EL (cell line): ENCODE results near the gene SPOCK1.
A peak's percentile ranks its signal among the peaks of the same experiment; 100 is the strongest.

Experiments used
- DNase-seq: peaks from one replicate; pipeline ENCODE4 v3.0.0-alpha.2; 2016

Gene SPOCK1

DNA sequence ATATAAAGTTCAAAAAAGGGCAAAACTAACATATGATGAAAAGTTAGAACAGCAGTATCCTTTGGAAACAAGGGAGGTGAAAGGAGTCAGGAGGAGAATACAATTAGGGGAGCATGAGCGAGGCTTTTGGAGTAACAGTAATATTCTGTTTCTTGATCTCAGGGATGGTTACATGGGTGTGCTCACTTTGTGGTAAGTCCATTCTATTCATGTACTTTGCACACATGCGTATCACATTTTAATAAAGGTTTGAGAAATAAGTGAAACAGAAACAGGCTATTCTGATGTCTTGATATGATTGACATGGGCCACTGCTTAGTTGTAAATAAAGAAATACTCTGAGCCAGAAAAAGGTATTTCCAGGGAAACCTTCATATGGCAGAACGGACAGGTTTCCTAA is 208.8 kb downstream of the SPOCK1 start:
- DNase-seq: no peak

GRCh38 chr5:137289856-137290255 is 209.3 kb downstream of the SPOCK1 start:
- DNase-seq: no peak

- DNase-seq: no peak
Measured at GRCh38 chr5:137287569-137287968, 211.6 kb downstream of the SPOCK1 start.

GRCh38 chr5:137286025-137286610 is 213.0 kb downstream of the SPOCK1 start:
- peak; percentile 35 for DNase-seq

DNA sequence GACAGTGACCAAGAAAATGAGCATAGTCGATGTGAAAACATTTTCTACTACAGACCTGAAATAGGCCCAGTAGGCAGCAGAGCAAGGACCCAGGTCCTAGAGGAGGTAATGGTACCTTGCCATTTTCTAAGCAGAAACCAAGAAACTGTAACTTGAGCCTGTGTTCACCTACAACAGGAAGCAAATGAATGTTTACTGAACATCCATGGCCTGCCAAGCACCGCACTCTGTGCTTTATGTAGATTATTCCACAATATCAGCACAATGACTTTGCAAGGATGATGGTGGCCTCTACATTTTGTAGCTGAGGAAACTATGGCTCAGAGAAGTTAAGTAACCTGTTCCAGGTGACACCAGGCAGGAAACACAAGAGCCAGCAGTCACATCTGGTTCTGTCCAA is 215.3 kb downstream of the SPOCK1 start:
- DNase-seq: no peak

GRCh38 chr5:137282216-137282615 is 216.9 kb downstream of the SPOCK1 start:
- DNase-seq: peak; percentile 27

- no peak for DNase-seq
Measured at GRCh38 chr5:137281201-137281600, 217.9 kb downstream of the SPOCK1 start.

- no peak for DNase-seq
Measured at GRCh38 chr5:137280656-137281055, 218.5 kb downstream of the SPOCK1 start.

DNA sequence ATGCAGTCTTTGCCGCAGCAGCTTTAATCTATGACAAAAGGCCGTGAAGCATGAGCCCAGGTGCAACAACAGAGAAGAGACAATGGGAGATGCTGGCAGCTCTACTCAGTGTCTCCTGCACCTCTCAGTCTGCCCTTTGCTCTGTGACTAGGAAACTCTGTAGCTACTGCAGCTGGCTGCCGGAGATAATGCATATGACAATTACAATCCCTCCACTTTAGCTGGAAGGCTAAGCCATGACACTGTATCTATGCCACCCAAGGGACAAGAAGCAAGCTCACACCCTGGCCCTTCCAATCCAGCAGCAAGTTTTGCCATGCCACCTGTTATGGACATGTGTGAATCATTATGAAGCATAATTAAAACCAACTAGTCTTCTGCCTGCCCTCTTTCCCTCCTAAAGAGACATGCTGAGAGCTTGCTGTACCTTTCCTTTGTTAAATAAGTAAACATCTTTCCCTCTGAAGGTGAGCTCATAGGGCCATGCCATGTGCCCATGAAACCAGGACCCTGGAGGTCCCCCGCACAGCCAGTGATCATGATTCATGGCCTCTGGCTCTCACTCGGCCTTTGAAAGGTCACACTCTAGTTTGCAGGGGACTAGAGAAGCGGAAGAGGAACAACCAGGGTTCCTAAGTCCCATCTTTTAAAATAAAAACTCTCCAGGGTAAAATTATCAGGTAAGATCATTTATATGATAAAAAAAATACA is 219.4 kb downstream of the SPOCK1 start:
- DNase-seq: no peak

DNA sequence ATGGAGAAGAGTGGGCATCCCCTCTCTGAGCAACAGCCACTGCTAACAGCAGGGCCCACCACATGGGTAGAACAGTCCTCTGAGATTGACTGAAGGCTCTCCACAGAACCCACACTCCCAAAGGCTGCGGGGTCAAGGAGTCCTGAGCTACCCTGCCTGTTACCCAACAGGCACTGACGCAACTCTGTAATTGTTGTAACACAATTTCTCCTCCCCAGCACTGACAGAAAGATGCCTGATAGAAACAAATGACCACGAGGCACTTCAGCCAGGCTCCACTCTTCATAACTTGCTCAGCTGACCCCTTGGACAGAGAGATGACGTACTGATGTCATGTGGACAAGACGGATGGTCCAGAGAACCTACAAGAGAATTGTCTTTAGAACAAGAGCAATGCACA is 220.7 kb downstream of the SPOCK1 start:
- no peak for DNase-seq

DNA sequence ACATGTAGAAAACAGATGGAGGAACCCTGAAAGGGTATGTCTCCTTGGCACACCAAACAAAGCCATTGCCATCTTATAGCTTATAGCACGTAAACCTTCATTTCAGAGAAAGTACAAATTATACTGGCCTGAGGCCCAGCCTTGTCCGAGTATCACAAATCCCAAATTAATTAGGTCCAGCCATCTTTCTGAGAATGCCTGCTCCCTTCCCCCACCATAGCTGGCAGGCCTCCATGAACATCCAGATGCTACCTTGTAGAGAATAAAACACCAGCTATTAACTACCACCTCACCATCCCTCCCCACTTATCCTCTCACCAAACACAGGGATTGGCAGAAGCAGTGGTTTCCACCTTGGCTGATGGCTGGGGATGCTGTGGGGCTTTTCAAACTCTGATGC is 224.0 kb downstream of the SPOCK1 start:
- no peak for DNase-seq

- peak; percentile 81 for DNase-seq
Measured at GRCh38 chr5:137273511-137273910, 225.6 kb downstream of the SPOCK1 start.

GRCh38 chr5:137272831-137273230 is 226.3 kb downstream of the SPOCK1 start:
- no peak for DNase-seq

DNA sequence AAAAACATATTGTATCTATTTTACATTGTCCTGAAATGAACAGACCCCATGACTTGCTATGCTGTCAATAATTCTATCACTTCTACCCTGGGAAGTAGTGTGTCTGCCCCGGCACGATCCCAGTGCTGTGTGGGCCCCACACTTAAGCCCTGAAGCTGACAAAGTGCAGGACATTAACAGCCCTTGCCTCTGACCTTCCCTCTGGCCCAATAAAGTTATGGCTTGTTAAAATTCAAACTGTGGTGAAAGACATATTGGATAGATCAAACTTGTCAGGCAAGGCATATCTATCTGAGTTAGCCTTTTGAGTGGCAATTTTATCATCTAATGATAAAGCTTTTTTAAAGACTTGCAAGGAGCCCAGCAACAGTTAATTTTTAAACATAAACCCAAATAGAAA is 229.2 kb downstream of the SPOCK1 start:
- DNase-seq: no peak

- no peak for DNase-seq
Measured at GRCh38 chr5:137269274-137269673, 229.9 kb downstream of the SPOCK1 start.

- no peak for DNase-seq
Measured at GRCh38 chr5:137268646-137269045, 230.5 kb downstream of the SPOCK1 start.

DNA sequence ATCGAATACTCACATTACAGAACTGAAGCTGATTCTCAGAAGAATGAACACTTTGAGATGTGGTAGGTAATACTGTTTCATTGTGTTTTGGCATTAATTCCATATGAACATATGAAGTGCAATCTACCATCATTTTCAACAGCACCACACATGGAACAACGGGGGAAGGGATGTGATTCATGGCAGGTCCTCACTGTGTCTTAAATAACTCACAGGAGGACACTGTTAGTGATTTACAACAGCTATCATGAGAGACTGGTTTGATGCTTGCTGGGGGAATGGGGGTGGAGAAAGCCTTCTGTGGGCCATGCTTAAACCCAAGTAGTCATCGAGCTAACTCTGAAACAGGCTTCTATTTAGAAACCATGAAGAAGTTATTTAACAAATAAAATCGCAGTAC is 232.9 kb downstream of the SPOCK1 start:
- DNase-seq: no peak

DNA sequence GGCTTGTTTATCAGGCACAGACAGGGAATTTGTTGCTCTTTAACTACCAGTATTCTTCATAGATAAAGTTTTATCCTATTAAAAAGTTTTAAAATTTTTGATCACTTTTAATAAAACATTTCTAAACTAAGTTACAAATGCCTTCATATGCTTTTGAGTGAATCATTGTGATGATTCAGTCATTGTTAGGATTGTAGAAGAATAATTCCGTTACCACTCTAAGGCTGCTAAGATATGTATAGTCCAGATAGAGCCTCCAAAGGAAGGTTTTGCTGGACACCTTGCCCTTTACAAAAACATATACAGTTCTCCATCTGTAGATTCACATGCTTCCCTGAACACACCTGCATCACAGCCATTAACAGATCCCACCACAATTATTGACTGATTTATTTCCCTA is 233.7 kb downstream of the SPOCK1 start:
- DNase-seq: peak; percentile 40

DNA sequence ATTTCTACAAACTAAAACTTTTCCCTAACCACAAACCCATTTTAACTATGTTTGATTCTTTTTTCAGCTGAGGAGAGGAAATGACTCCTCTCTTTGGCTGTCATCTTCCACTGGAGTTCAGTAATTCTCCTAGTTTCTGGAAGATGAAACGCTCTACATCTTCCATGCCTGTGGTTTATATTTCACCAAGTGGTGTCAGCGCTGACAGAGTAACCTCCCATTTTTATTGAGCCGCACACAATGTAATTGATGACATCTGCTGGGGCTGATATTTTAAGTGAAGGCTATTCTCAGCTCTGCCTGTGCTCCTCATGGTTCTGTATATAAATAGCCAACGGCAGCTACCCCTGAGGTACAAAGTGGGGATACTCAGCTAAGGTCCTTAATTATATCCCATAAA is 234.6 kb downstream of the SPOCK1 start:
- peak; percentile 93 for DNase-seq

DNA sequence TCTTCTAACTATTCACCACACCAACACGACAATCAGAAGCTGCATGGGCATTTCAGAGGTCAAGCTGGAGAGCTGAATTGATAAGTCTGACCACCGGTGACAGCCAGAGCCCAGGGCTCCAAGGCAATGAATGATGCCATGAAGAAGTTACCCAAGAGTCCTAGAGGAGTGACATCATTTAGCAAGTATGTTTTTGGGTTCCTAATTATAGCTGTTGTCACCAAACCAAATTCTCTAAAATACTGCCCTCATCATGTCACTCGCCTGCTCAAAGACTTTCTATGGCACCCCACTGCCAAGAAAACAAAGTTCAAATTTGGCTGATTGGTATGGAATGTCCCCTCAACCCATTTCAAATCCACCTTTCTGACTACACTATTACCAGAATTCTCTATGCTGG is 235.1 kb downstream of the SPOCK1 start:
- peak; percentile 54 for DNase-seq

GRCh38 chr5:137263371-137264005 is 235.6 kb downstream of the SPOCK1 start:
- no peak for DNase-seq

DNA sequence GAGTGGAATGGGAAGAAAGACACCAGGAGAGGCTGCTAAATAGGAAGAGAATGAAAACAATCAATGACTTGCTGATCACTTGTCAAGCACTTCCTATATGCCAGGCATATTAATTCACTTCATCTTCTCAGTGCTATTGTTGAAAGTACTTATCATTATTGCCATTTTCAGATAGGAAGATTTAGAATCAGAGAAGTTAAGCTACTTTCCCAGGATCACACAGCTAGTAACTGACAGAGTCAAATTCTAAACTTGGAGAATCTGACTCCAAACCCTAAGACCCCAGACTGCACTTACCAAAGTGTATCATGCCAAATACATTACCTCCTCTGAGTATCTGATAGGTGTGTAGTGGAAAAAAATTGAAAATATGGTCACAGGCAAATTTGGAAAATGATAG is 236.3 kb downstream of the SPOCK1 start:
- no peak for DNase-seq

GRCh38 chr5:137260820-137261695 is 238.1 kb downstream of the SPOCK1 start:
- no peak for DNase-seq
